ENCODE results near the gene SPATA13.
"Not testable (repeated sequence)": the region's sequence is repeated elsewhere in the genome, so short reads cannot be mapped to it uniquely, and the experiment has no call there.

The SPATA13 gene

DNA sequence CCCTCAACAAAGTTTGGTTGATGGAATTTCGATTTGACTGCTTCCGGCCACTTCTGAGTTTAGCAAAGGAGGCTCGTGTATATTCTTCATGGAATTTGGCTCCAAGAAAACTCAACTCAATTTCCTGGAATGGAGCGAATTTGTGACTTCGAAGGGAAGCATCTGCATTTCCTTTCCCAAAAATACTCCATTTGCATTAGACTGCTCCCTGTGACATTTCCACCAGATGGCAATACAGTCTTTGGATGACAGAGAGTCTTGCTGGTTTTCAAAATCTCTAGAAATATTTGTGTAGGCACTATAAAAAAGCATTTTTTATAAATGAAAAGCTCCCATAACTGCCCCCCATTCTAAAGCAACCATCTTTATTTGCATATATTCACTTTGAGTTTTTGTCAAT lies 152.9 kb downstream of the SPATA13 start:
- no peaks in the 10 kb centered on the region for H3K4me1 ChIP-seq (ENCODE audit: insufficient read depth, low read length)
- no peaks in the 10 kb centered on the region for H3K9me3 ChIP-seq (ENCODE audit: insufficient read depth, low read depth, low read length)
- no peak overlapping the region for H3K4me3 ChIP-seq (ENCODE audit: low read length)
- no peaks in the 10 kb centered on the region for H3K36me3 ChIP-seq (ENCODE audit: insufficient read depth, low read depth, low read length)
- H3K27me3 ChIP-seq (ENCODE audit: insufficient read depth, low read length): no peaks in the 10 kb centered on the region
- H3K9ac ChIP-seq (ENCODE audit: low read depth, low read length): no peak overlapping the region
- H3K27ac ChIP-seq (ENCODE audit: low read length): no peak overlapping the region

DNA sequence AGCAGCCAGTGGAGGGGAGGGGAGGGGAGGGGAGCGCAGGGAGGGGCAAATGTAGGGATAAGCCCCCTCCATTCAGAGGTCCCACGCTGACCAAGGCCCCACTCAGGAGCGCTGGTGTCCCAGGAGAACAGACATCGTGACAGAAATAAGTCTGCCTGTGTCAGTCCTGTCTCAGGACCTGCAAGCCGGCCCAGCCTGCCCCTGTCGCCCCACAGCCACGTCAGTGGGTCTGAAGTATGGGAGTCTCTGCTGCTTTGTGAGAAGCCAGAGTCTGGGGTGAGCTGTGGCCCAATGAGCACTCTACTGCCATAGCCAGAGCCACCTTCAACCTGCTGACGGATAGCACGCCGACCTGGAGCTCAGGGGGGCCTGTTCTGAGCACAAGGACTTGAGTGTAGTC lies 157.3 kb downstream of the SPATA13 start:
- not testable (repeated sequence) for H3K27ac ChIP-seq (ENCODE audit: low read length); H3K4me1 ChIP-seq (ENCODE audit: insufficient read depth, low read length); H3K9me3 ChIP-seq (ENCODE audit: insufficient read depth, low read depth, low read length); H3K9ac ChIP-seq (ENCODE audit: low read depth, low read length); H3K36me3 ChIP-seq (ENCODE audit: insufficient read depth, low read depth, low read length); H3K27me3 ChIP-seq (ENCODE audit: insufficient read depth, low read length); H3K4me3 ChIP-seq (ENCODE audit: low read length)

DNA sequence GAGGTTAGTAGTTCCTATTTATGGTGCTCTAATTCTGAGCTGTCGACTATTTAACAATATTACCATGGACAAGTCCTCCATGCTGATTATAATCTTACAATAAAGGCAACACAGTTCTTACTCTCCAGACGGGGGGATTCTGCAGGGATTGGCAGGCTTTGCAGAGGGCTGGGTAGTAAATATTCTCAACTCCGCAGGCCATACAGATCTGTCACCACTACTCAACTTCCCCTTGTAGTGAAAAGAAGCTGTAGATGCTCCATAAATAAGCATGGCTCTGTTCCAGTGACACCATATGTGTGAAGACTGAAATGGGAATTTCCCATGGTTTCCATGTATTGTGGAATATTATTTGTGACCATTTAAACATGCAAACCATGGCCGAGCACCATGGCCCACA lies 158.4 kb downstream of the SPATA13 start:
- not testable (repeated sequence) for H3K27ac ChIP-seq (ENCODE audit: low read length); H3K4me3 ChIP-seq (ENCODE audit: low read length); H3K9me3 ChIP-seq (ENCODE audit: insufficient read depth, low read depth, low read length); H3K4me1 ChIP-seq (ENCODE audit: insufficient read depth, low read length); H3K9ac ChIP-seq (ENCODE audit: low read depth, low read length); H3K36me3 ChIP-seq (ENCODE audit: insufficient read depth, low read depth, low read length); H3K27me3 ChIP-seq (ENCODE audit: insufficient read depth, low read length)

DNA sequence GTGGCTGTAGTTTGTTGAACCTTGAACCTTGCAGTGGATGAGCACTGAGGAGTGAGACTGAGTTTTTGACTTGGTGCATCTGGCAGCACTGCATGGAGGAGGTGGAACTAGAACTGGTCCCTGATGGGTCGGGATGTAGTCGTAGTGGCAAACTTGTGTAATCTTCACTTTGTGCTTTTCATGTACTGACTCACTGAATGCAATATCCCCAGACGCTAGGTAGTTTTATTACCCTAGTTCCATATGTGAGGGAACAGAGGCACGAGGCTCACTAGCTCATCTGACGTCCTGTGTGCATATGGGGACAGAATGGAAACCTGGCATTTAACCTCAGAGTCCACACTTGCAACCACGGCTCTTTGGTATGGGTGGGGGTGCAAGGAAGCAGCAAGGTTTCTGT lies 159.1 kb downstream of the SPATA13 start:
- not testable (repeated sequence) for H3K27me3 ChIP-seq (ENCODE audit: insufficient read depth, low read length); H3K4me1 ChIP-seq (ENCODE audit: insufficient read depth, low read length); H3K9me3 ChIP-seq (ENCODE audit: insufficient read depth, low read depth, low read length); H3K4me3 ChIP-seq (ENCODE audit: low read length); H3K36me3 ChIP-seq (ENCODE audit: insufficient read depth, low read depth, low read length); H3K9ac ChIP-seq (ENCODE audit: low read depth, low read length); H3K27ac ChIP-seq (ENCODE audit: low read length)

DNA sequence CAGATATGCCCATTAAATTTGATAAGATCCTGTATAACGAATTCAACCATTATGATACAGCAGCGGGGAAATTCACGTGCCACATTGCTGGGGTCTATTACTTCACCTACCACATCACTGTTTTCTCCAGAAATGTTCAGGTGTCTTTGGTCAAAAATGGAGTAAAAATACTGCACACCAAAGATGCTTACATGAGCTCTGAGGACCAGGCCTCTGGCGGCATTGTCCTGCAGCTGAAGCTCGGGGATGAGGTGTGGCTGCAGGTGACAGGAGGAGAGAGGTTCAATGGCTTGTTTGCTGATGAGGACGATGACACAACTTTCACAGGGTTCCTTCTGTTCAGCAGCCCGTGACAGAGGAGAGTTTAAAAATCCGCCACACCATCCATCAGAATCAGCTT lies 160.9 kb downstream of the SPATA13 start:
- not testable (repeated sequence) for H3K4me3 ChIP-seq (ENCODE audit: low read length); H3K27me3 ChIP-seq (ENCODE audit: insufficient read depth, low read length); H3K27ac ChIP-seq (ENCODE audit: low read length); H3K36me3 ChIP-seq (ENCODE audit: insufficient read depth, low read depth, low read length); H3K4me1 ChIP-seq (ENCODE audit: insufficient read depth, low read length); H3K9me3 ChIP-seq (ENCODE audit: insufficient read depth, low read depth, low read length); H3K9ac ChIP-seq (ENCODE audit: low read depth, low read length)

DNA sequence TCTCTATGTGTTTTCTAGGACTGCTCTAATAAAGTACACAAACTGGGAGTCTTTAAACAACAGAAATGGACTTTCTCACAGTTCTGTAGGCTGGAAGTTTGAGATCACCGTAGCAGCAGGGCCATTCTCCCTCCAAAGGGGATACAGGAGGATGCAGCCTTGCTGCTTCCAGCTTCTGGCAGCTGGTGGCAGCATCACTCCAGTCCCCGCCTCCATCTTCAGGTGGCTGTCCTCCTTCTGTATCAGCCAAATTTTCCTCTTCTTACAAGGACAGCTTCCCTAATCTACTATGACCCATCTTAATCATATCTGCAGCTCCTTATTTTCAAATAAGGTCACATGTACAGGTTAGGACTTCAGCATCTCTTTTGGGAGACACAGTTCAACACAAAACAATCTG lies 161.9 kb downstream of the SPATA13 start:
- H3K27me3 ChIP-seq (ENCODE audit: insufficient read depth, low read length); H3K27ac ChIP-seq (ENCODE audit: low read length); H3K4me1 ChIP-seq (ENCODE audit: insufficient read depth, low read length); H3K9ac ChIP-seq (ENCODE audit: low read depth, low read length); H3K9me3 ChIP-seq (ENCODE audit: insufficient read depth, low read depth, low read length); H3K36me3 ChIP-seq (ENCODE audit: insufficient read depth, low read depth, low read length); H3K4me3 ChIP-seq (ENCODE audit: low read length): not testable (repeated sequence)

DNA sequence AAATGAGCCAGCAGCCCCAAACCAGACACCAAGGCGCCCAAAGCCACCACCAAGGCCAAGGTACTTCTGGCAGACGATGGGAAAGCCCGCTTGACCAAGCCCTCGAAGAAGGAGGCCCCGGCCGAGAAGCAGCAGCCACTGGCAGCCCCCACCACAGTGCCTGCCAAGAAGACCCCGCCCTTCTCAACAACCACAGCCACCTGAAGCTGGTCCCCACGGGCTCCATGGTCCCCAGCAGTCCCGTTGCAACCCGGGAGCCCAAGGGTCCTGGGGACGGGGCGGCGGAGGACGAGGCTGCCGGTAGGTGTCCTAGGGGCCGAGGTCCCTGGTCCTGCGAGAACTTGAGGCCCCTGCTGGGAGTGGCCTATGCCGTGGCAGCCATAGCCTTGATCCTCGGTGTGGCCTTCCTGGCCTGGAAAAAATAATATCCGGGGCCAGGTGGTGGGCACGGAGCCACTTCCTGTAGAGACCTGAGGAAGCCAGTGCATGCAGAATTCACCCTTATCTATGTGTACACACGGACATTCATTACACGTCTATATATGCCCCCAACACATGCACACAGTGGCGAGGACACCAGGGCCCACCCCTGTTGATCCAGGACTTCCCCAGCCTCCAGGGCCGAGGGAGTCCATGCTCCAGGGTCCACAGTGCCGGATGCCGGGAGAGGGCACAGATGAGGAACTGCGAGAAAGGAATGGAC lies 162.7 kb downstream of the SPATA13 start:
- H3K27ac ChIP-seq (ENCODE audit: low read length): no peak overlapping the region
- H3K9ac ChIP-seq (ENCODE audit: low read depth, low read length): no peak overlapping the region
- no peaks in the 10 kb centered on the region for H3K36me3 ChIP-seq (ENCODE audit: insufficient read depth, low read depth, low read length)
- H3K4me1 ChIP-seq (ENCODE audit: insufficient read depth, low read length): no peaks in the 10 kb centered on the region
- H3K4me3 ChIP-seq (ENCODE audit: low read length): no peak overlapping the region
- no peaks in the 10 kb centered on the region for H3K9me3 ChIP-seq (ENCODE audit: insufficient read depth, low read depth, low read length)
- H3K27me3 ChIP-seq (ENCODE audit: insufficient read depth, low read length): no peaks in the 10 kb centered on the region

DNA sequence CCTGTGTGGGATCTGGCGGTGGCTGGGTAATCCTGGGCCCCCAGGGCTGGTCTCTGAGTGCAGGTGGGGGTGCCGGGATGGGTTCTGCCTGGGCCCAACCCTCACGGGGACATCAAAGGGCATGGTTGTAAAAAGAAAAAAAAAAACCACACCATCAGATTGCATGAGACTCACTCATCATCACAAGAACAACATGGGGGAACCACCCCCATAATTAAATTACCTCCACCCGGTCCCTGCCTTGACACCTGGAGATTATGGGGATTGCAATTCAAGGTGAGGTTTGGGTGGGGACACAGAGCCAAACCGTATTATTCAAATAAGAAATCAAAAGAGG lies 163.2 kb downstream of the SPATA13 start:
- no peak overlapping the region for H3K9ac ChIP-seq (ENCODE audit: low read depth, low read length)
- H3K27me3 ChIP-seq (ENCODE audit: insufficient read depth, low read length): no peaks in the 10 kb centered on the region
- no peak overlapping the region for H3K4me3 ChIP-seq (ENCODE audit: low read length)
- no peaks in the 10 kb centered on the region for H3K4me1 ChIP-seq (ENCODE audit: insufficient read depth, low read length)
- H3K36me3 ChIP-seq (ENCODE audit: insufficient read depth, low read depth, low read length): no peaks in the 10 kb centered on the region
- no peaks in the 10 kb centered on the region for H3K9me3 ChIP-seq (ENCODE audit: insufficient read depth, low read depth, low read length)
- H3K27ac ChIP-seq (ENCODE audit: low read length): no peak overlapping the region

DNA sequence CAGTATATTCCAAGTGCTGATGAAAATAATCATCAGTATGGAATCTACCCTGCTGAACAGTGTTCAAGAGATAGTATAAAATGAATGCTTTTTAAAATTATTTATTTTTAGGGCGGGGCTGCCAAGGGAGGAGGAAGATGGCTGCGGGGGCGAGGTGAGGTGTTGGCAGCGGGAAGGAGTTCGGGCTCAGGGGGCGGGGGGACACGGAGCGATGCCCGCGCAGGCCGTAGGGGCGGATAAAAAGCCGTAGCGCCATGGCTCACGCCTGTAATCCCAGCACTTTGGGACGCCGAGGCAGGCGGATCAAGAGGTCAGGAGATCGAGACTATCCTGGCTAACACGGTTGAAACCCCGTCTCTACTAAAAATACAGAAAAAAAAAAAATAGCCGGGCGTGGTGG lies 167.1 kb downstream of the SPATA13 start:
- not testable (repeated sequence) for H3K4me3 ChIP-seq (ENCODE audit: low read length); H3K27me3 ChIP-seq (ENCODE audit: insufficient read depth, low read length); H3K27ac ChIP-seq (ENCODE audit: low read length); H3K4me1 ChIP-seq (ENCODE audit: insufficient read depth, low read length); H3K9me3 ChIP-seq (ENCODE audit: insufficient read depth, low read depth, low read length); H3K9ac ChIP-seq (ENCODE audit: low read depth, low read length); H3K36me3 ChIP-seq (ENCODE audit: insufficient read depth, low read depth, low read length)

DNA sequence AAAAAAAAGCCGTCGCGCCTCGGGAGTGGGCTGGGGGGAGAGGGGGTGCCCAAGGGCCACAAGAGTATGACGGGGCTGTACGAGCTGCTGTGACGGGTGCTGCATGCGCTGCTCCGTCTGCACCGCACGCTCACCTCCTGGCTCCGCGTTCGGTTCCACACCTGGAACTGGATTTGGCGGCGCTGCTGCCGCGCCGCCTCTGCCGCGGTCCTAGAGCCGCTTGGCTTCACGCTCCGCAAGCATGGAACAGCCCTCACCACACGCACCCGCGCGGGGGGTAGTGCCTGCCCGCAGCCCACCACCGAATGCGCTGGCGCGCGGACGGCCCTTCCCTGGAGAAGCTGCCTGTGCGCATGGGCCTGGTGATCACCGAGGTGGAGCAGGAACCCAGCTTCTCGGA lies 167.6 kb downstream of the SPATA13 start:
- Histone ChIP-seq H3K36me3 (ENCODE audit: insufficient read depth, low read depth, low read length) (no peaks in the 10 kb centered on the region), H3K9ac (ENCODE audit: low read depth, low read length) (no peak overlapping the region), H3K9me3 (ENCODE audit: insufficient read depth, low read depth, low read length) (no peaks in the 10 kb centered on the region), H3K4me1 (ENCODE audit: insufficient read depth, low read length) (no peaks in the 10 kb centered on the region), H3K27me3 (ENCODE audit: insufficient read depth, low read length) (no peaks in the 10 kb centered on the region), H3K4me3 (ENCODE audit: low read length) (no peak overlapping the region), H3K27ac (ENCODE audit: low read length) (no peak overlapping the region)

DNA sequence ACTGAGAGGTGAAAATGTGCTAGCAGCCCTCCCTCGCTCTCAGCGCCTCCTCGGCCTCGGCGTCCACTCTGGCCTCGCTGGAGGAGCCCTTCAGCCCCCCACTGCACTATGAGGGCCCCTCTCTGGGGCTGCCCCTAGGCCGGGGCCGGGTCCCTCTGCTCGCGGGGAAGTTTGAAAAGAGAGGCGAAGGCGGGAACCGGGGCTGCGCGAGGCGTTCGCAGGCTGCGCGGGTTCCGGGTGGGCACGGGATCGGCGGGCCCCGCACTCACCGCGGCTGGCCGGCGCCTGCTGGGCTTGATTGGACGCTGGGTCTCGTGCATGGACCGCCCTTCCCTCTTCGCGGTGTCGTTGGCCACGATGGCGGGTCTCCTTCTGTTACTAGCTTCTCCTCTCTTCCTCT lies 178.2 kb downstream of the SPATA13 start:
- no peaks in the 10 kb centered on the region for H3K27me3 ChIP-seq (ENCODE audit: insufficient read depth, low read length)

DNA sequence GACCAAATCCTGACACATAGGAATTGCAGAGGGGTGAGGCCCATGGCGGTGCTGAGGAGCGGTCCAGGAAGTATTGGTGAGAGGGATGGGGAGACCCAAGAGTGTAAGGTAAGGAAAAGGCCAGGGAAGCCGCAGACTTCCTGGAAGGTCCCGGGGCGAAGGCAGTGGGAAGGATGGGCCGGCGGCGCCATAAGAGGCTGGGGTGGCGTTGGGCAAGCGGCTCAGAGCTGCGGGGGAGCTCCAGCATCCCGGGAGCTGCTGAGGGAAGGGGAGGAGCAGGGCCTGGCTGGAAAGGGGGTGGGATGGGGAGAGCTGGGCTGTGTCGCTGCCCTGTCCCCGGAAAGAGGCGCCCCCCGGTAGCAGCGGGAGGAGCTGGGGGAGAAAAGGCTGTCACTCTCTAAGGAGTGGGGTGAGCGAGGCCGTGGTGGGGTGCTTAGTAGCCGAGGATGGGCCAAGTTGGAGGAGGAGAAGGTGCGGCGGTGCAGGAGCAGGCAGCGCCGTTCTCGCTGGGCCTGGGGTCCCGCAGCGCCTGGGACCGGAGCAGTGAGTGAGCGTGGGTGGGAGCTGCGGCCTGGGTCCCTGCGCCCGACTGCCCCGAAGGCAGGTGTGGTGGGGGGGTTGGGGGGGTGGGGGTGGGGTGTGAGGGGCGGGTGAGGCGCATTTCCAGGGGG lies 179.6 kb downstream of the SPATA13 start:
- H3K27me3 ChIP-seq (ENCODE audit: insufficient read depth, low read length): no peaks in the 10 kb centered on the region
- H3K4me1 ChIP-seq (ENCODE audit: insufficient read depth, low read length): no peaks in the 10 kb centered on the region
- H3K4me3 ChIP-seq (ENCODE audit: low read length): no peak overlapping the region
- no peak overlapping the region for H3K27ac ChIP-seq (ENCODE audit: low read length)
- no peak overlapping the region for H3K9ac ChIP-seq (ENCODE audit: low read depth, low read length)
- no peaks in the 10 kb centered on the region; the same call in 1 of the 2 replicates for H3K9me3 ChIP-seq (ENCODE audit: insufficient read depth, low read depth, low read length)
- H3K36me3 ChIP-seq (ENCODE audit: insufficient read depth, low read depth, low read length): no peaks in the 10 kb centered on the region

More for the DNA sequence above, 178.2 kb downstream of the SPATA13 start:
- no peaks in the 10 kb centered on the region for H3K36me3 ChIP-seq (ENCODE audit: insufficient read depth, low read depth, low read length)
- H3K9ac ChIP-seq (ENCODE audit: low read depth, low read length): no peak overlapping the region
- H3K27ac ChIP-seq (ENCODE audit: low read length): no peak overlapping the region
- H3K9me3 ChIP-seq (ENCODE audit: insufficient read depth, low read depth, low read length): no peaks in the 10 kb centered on the region; the same call in 1 of the 2 replicates
- no peaks in the 10 kb centered on the region for H3K4me1 ChIP-seq (ENCODE audit: insufficient read depth, low read length)
- H3K4me3 ChIP-seq (ENCODE audit: low read length): no peak overlapping the region

Measured in iPS-20b (cell line).